ENCODE results near the gene KIF18B.

DNA sequence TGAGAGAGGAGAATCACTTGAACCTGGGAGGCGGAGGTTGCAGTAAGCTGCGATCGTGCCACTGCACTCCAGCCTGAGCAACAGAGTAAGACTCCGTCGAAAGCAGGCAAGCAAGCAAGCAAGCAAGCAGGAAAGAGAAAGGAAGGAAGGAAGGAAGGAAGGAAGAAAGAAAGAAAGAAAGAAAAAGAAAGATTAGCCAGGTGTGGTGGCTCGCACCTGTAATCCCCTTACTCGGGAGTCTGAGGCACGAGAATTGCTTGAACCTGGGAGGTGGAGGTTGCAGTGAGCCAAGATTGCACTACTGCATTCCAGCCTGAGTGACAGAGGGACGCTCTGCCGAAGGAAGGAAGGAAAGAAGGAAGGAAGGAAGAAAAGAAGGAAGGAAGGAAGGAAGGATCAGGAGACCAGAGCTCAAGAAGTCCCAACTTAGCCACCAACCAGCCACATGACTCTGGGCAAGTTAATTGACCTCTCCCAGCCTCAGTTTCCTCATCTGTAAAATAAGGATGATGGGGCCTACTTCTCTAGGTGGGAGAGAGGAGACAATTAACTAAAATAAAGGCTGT lies 38.7 kb downstream of the KIF18B start:
- TF ChIP-seq POLR2AphosphoS5 (IDR thresholded peaks at IDR 0.05; ENCODE audit: low read depth, low read length) (no peak), SIN3A (IDR thresholded peaks at IDR 0.05; ENCODE audit: borderline replicate concordance, insufficient read depth, low read length) (no peak)

Measured in PFSK-1 (cell line).